ENCODE measurements around the gene SDSL.

SDSL gene

GRCh38 chr12:113397497-113398197, 24.5 kb upstream of the SDSL start:
- DNase-seq = no peak

- DNase-seq = no peak
Observed at GRCh38 chr12:113398346-113399290, 23.6 kb upstream of the SDSL start.

- no peak for DNase-seq
Observed at GRCh38 chr12:113399490-113399889, 22.7 kb upstream of the SDSL start.

GRCh38 chr12:113400362-113400761, 21.8 kb upstream of the SDSL start:
- no peak for DNase-seq

GRCh38 chr12:113401066-113402000, 20.8 kb upstream of the SDSL start:
- DNase-seq = no peak

- DNase-seq = no peak
Observed at GRCh38 chr12:113402586-113403260, 19.5 kb upstream of the SDSL start.

GRCh38 chr12:113403435-113404415, 18.5 kb upstream of the SDSL start, which contains the start of gene SDS:
Gene SDS (minus strand): TSS chr12:113403887. CDS start chr12:113399708, 4,179 bp downstream.
- no peak for DNase-seq

GRCh38 chr12:113405694-113406093, 16.5 kb upstream of the SDSL start:
- no peak for DNase-seq

- DNase-seq = no peak
Observed at GRCh38 chr12:113407931-113408600, 14.1 kb upstream of the SDSL start.

- no peak for DNase-seq
Observed at GRCh38 chr12:113408756-113409298, 13.4 kb upstream of the SDSL start.

- no peak for DNase-seq
Observed at GRCh38 chr12:113409462-113410124, 12.6 kb upstream of the SDSL start.

GRCh38 chr12:113413488-113413939, 8.7 kb upstream of the SDSL start:
- no peak for DNase-seq

- DNase-seq = no peak
Observed at GRCh38 chr12:113414519-113415038, 7.6 kb upstream of the SDSL start.

GRCh38 chr12:113416091-113416754, 6.0 kb upstream of the SDSL start:
- DNase-seq = no peak

- no peak for DNase-seq
Observed at GRCh38 chr12:113418213-113418879, 3.8 kb upstream of the SDSL start.

GRCh38 chr12:113420996-113421595, 1.1 kb upstream of the SDSL start:
- DNase-seq = no peak

GRCh38 chr12:113422886-113423669, 898 bp downstream of the SDSL start:
- DNase-seq = no peak

Measured in NCI-H748 treated with DMSO at 0.1 percent for 48 hours (cell line).